ENCODE measurements around the gene TMEM37. TPM values are rescaled to one million over a fixed set of nuclear protein-coding genes. Genes with fewer than 3 reads are reported as not detected.

TMEM37 gene
- polyA plus RNA-seq, 1 of the 3 experiments (the other 2 are of a cell fraction): 0.25 TPM

GRCh38 chr2:119483896-119484718 is 52.5 kb downstream of the TMEM37 start:
- no peak for TF ChIP-seq FOSL2 (IDR thresholded peaks at IDR 0.05; ENCODE audit: borderline replicate concordance, low read depth)
- TF ChIP-seq FOXJ3 (CRISPR knock-in tag; IDR thresholded peaks at IDR 0.05): no peak
- no peak for TF ChIP-seq CHD2 (IDR thresholded peaks at IDR 0.05; ENCODE audit: low read length, partially characterized antibody)
- no peak for TF ChIP-seq ZBTB33 (IDR thresholded peaks at IDR 0.05; ENCODE audit: borderline replicate concordance, low read depth)
- no peak for TF ChIP-seq ELF1 (IDR thresholded peaks at IDR 0.05)
- TF ChIP-seq NRF1 (IDR thresholded peaks at IDR 0.05; ENCODE audit: low read depth, low read length): no peak
- TF ChIP-seq RAD21 (IDR thresholded peaks at IDR 0.05; ENCODE audit: low read length): no peak
- TF ChIP-seq PBX3 (IDR thresholded peaks at IDR 0.05): no peak
- TF ChIP-seq MEF2A (IDR thresholded peaks at IDR 0.05; ENCODE audit: borderline replicate concordance, low read depth): no peak
- no peak for TF ChIP-seq USF2 (IDR thresholded peaks at IDR 0.05; ENCODE audit: borderline replicate concordance, low read depth, low read length)
- TF ChIP-seq RFX5 (IDR thresholded peaks at IDR 0.05; ENCODE audit: low read length): no peak
- TF ChIP-seq SIN3A (IDR thresholded peaks at IDR 0.05; ENCODE audit: borderline replicate concordance, low read depth, low read length): no peak
- no peak overlapping the region for H3K4me2 ChIP-seq
- no peak for DNase-seq
- H3K9ac ChIP-seq: no peak overlapping the region
- ChIA-PET CTCF (interaction anchor here (0.9 to 8.1 kb wide), 5 partner anchors 8 to 177 kb away, joined by 3 to 85 read pairs (median 4); partner anchors contain the start of gene CFAP221), POLR2A (no interaction called here)
- H3K36me3 ChIP-seq (replicated peaks in 1 of 2; ENCODE audit: control insufficient read depth in 1 of 2, insufficient read depth in 2 of 2, low read length in 1 of 2): no peaks in the 10 kb centered on the region
- no peak overlapping the region for H3K4me3 ChIP-seq (ENCODE audit: low read depth in 2 of 2, low read length in 1 of 2)
- H3K4me1 ChIP-seq (ENCODE audit: control insufficient read depth in 1 of 2, insufficient read depth in 2 of 2, low read depth in 1 of 2, low read length in 1 of 2): peaks cover 0 to 65% of the 10 kb centered on the region in 2 experiments; a peak in 1 of 4 replicates
- 84% methylated on average over 7 of the region's 11 CpGs for WGBS (ENCODE audit: low lambda C conversion rate)
- no peaks in the 10 kb centered on the region for H3K9me3 ChIP-seq
- H3K9me2 ChIP-seq: no peaks in the 10 kb centered on the region
- H3K79me2 ChIP-seq (ENCODE audit: insufficient read depth): no peaks in the 10 kb centered on the region
- H2AFZ ChIP-seq (ENCODE audit: low read depth): no peak overlapping the region
- H3K27ac ChIP-seq (ENCODE audit: low read depth in 2 of 2, low read length in 1 of 2): peak overlapping the region in 1 of 2 experiments; percentile 95; a peak in 2 of 4 replicates
- H3F3A ChIP-seq (replicated peaks; ENCODE audit: insufficient read depth): no peaks in the 10 kb centered on the region
- no peaks in the 10 kb centered on the region for H3K27me3 ChIP-seq (ENCODE audit: insufficient read depth)
- H4K20me1 ChIP-seq (ENCODE audit: insufficient read depth): no peaks in the 10 kb centered on the region

All from SK-N-SH (cell line).